T-helper 2 cell treated with Interferon-gamma antibody and Interleukin-4, amounts not matched to agents 100 ng/mL and 5 ng/mL, for 36 hours (primary cell): ENCODE results near the gene EFEMP2. TPM values are rescaled to one million over a fixed set of nuclear protein-coding genes. Genes with fewer than 3 reads are reported as not detected.

Experiments
- intact Hi-C: fragments of 100-400 bp; cut with micrococcal nuclease; formaldehyde crosslinking; loops from one replicate; pipeline ENCODE4 v1.15.1; 2023
- total RNA-seq: library from RNA; stranded (reverse); gene quantifications from 2 replicates; pipeline ENCODE4 v1.2.3, GENCODE V29; 2022

The EFEMP2 gene
- total RNA-seq, 1 donor from 2014 or later: 5.4 TPM

DNA sequence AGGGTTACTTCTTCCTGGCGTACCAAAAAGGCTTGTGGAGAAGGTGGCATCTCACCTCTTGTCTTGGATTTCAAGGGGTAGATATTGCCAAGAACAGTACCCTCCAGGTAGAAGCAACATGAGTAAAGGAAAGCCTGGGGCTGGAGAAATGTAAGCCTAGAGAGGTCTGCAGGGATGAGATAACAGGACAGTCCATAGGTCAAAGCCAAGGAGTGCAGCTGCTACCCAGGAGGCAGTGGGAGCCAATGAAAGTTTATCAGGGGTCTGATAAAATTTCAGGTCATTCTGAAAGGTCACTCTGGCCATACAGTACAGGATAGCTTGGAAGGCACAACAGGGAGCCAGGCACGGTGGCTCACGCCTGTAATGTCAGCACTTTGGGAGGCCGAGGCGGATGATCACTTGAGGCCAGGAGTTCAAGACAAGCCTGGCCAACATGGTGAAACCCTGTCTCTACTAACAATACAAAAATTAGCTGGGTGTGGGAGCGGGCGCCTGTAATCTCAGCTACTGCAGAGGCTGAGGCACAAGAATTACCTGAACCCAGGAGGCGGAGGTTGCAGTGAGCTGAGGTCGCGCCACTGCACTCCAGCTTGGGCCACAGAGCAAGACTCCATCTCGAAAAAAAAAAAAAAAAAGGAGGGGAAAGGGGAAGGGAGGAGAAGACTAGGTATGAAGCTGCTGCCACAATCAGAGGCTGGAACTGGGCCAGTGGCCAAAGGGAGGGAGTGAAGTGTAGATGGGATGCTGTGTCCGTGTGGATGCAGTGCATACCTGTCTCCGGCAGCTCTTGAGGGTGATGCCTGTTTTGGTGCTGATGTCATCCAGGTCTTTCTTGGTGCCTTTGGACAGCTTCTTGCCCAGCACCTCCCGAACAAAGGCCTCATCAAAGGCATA lies 14.5 kb upstream of the EFEMP2 start:
- intact Hi-C loops: loop anchor here (5.0 kb wide), 1 partner anchor 175 kb away; the partner anchor contains the start of gene KAT5

DNA sequence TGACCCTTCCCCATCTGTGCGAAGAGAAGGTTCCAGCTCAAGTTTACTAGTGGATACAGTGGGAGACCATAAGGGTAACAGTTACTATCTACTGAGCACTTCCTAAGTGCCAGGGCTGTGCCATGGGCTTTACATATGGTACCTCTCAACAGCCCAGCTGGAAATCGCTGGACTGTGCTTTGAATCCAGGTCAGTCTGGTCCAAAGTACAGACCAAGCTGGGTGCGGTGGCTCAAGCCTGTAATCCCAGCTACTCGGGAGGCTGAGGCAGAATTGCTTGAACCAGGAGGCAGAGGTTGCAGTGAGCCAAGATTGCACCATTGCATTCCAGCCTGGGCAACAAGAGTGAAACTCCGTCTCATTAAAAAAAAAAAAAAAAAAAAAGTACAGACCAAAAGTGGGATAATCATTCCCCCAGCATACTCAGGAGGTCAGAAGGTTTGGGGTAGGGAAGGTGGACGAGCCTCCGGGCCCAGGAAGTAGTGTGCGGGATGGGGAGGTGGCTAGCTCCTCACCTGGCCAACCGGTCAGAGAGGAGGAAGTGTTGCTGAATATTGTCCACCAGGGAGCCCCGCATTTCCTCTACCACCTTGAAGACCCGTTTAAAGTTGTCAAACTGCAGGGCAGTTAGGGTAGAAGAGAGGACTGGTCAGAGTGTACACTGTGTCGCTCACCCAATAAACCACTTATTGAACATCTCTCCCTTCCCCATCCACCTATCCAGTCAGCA lies 13.4 kb upstream of the EFEMP2 start:
- intact Hi-C loops: loop anchor here (5.0 kb wide), 1 partner anchor 174 kb away; the partner anchor contains the start of gene KAT5

DNA sequence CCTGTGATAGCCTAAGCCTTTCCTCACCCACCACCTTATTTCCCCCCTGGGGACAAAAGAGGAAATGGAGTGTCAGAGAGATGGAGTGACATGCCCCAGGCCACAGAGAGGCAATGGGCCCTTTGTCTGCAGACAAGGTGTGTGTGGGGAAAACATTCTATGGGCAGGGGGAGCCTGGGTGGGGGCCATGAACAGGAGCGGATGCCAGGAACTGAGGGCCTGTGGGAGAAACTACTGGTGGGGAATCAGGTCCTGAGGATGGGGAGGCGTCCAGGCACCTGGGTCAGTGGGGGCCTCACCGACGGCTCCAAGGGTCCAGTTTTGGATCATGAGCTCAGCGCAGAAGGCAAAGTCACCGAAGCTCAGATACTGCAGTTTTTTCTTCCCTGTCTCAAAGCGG lies 12.6 kb upstream of the EFEMP2 start:
- intact Hi-C loops: loop anchor here (5.0 kb wide), 1 partner anchor 173 kb away; the partner anchor contains the start of gene KAT5

DNA sequence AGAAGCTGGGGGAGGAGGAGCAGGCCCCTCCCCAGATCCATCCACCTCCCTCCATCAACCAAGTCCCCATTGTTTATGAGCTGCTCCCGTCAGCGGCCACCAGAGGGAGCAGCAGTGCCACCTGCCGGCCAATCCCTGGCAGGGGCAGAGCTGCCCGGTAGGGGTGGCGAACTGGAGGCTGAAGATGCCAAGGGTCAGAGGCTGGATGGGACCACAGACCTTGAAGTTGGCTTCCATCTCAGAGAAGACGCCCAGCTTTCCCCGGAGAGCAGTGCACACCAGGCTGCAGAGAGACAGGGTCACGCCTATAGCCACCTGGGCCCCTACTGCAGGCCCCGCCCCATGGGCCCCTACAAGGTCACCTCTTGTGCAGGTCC lies 12.1 kb upstream of the EFEMP2 start:
- intact Hi-C loops: loop anchor here (1.0 to 5.0 kb wide), 4 partner anchors 11 to 172 kb away; partner anchors contain the start of gene KAT5

DNA sequence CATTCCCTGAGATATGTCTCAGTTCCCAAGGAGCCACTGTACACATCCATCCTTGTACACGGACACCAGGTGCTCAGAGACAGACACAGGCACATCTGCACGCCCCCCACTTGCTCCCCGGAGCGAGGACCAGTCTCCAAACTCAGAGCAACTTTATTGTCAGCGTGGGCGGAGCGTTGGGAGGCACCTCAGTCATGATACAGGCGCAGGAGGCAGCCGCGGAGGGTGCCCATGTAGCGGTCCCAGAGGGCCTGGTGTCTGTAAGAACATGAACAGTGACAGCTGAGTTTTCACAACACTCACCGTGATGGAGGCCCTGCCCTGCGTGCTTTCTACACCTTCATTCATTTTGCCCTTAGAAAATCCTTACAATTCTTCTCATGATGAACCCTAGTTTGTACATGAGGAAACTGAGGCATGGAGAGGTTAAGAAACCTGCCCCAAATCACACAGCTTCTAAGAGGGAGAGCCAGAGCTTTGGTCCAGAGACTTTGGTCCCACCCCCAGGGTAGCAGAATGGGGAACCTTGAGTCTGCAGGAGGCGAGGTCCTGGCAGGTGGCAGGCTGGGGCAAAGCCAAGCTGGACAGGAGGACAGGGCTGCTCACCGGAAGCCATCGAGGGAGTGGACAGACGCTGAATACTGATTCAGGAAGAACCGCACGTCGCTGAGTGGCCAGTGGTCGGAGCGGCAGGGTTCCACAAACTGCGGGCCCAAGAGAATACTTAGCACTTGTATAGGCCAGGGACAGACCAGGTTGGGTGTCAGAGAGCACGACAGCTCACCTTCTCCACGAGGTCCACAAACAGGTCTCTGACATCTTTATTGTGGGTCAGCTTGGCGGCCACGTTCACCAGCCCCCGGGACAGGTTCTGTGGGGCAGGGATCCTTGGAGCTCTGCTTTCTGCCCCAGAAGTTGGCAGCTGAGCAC lies 11.5 kb upstream of the EFEMP2 start:
- intact Hi-C loops: loop anchor here (1.0 kb wide), 3 partner anchors 11 to 105 kb away; no protein-coding TSS in a partner anchor

DNA sequence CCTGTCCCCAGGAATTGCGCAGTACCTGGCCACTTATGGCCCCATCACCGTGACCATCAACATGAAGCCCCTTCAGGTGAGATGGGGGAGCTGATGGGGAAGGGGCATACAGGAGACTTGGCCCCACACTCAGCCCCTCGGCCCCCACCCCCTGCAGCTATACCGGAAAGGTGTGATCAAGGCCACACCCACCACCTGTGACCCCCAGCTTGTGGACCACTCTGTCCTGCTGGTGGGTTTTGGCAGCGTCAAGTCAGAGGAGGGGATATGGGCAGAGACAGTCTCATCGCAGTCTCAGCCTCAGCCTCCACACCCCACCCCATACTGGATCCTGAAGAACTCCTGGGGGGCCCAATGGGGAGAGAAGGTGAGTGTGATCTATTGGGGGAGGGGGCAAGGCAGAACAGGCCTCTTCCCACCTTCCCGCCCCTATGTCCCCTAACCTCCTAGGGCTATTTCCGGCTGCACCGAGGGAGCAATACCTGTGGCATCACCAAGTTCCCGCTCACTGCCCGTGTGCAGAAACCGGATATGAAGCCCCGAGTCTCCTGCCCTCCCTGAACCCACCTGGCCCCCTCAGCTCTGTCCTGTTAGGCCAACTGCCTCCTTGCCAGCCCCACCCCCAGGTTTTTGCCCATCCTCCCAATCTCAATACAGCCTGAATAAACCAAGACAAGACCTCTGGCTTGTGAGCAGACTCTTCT lies 10.6 kb upstream of the EFEMP2 start:
- intact Hi-C loops: no loop called here

DNA sequence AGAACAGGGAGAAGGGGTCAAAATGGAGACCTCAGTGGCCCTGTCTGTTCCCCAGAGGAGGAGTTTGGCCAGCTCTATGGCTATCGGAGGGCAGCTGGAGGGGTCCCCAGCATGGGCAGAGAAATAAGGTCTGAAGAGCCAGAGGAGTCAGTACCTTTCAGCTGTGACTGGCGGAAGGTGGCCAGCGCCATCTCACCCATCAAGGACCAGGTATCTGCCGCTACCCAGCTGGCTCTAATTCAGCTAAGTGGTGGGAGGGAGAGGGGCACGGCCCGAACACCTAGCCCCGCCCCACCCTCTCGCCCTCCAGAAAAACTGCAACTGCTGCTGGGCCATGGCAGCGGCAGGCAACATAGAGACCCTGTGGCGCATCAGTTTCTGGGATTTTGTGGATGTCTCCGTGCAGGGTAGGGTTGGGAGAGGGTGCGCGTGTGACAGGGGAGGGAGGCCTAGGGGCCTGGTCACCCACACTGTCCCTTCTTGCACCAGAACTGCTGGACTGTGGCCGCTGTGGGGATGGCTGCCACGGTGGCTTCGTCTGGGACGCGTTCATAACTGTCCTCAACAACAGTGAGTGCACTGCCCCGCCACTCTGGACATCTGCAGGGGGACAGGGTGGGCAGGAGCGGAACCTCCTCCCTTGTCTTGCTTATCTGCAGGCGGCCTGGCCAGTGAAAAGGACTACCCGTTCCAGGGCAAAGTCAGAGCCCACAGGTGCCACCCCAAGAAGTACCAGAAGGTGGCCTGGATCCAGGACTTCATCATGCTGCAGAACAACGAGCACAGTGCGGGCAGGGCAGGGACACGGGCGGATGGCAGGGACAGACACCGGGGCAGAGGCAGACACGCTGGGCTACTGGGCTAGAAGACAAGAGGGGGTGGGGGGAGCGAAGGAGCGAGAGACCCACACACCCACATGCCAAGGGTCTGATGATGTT lies 9.8 kb upstream of the EFEMP2 start:
- intact Hi-C loops: no loop called here

DNA sequence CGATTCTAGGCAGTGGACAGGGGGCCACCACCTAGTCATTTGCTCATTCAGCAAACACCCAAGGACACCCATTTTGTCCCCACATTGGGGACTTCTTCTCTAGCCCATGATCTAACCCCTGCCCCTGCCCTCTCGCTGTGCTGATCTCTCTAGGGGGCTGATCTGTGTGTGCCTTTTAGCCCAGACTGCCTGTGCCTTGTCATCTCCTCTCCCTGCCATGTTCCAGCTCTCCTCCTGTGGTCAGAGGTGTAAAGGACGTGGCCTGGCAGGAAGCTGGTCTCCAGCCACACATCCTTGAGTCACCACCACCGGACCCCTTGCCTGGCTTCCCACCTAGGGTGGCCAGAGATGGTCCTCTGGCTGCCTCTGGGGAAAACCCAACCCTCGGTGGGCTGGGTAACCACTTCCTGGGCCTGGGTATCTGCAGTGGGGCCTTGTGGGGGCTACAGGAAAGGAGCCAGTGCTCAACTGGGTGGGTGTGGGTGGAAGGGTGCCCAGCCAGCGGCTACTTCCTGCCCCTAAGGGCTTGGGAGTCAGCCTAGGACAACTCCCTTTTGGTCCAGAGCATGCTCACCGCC lies 8.3 kb upstream of the EFEMP2 start:
- intact Hi-C loops: no loop called here

DNA sequence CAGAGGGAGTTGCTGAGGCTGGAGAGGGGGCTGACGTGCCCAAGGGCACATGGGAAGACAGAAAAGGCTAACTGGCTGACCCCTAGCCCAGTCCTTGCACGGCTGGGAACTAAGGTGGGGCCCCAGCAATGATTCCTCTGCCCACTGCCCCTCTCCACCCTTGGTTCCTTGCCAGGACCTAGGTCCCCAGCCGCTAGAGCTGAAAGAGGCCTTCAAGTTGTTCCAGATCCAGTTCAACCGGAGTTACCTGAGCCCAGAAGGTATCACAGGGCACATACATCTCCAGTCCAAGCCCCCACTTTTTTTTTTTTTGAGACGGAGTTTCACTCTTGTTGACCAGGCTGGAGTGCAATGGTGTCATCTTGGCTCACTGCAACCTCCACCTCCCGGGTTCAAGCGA lies 7.4 kb upstream of the EFEMP2 start:
- intact Hi-C loops: no loop called here

DNA sequence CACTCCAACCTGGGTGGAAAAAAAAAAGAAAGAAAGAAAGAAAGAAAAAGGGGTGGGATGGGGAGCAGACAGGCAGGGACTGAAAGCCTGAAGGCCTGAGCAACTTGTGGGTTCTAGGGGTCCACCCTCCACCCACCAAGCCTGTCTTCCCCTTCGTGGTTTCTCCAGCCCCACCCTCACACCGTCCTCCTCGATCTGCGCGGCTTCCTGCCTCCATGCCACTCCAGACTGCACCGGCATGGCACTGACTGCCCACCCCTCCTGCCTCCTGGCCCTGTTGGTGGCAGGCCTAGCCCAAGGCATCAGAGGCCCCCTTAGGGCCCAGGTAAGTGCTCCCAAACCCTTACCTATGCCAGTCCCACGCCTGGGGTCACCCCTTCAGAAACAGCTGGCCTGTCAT lies 7.0 kb upstream of the EFEMP2 start, which contains the start of gene CTSW:
CTSW (plus strand) TSS at position 221 of the 400 bp plus-strand sequence; CDS start at position 239, 18 bp downstream.
- intact Hi-C loops: no loop called here

DNA sequence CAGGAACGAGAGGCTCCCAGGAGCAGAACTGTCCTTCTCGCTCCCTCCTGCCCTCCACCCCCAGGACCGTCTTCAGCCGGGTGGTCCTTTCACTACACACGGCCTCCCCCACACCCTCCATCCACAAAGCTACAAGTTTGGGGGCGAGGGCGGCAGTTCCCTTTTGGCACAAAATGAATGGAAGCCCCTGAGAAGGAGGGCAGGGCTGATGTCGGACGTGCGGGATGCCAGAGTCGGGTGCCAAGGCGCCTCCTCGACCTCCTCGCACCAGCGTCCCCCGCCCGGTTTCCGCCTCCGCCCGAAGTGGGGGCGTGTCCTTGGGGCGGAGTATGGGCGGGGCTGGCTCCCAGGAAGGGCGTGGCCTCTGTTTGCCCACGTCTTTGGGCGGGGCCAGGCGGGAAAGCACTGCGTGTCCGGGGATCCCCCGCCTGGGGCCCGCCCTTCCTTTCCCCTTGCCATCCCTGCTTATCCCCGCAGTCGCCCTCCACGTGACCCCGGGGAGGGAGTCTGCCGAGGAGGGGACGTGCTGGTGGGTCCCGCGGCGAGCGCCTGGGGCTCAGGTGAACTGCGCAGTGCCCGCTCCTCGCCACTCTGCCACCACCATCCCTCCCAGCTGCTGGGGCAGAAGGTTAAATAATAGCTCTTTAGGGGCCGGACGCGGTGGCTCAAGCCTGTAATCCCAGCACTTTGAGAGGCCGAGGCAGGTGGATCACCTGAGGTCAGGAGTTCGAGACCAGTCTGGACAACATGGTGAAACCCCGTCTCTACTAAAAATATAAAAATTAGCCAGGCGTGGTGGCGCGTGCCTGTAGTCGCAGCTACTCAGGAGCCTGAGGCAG lies 937 bp upstream of the EFEMP2 start:
- intact Hi-C loops: loop anchor here (1.0 kb wide), 4 partner anchors 11 to 46 kb away; partner anchors contain the start of genes C11orf68, DRAP1, FIBP and MUS81

DNA sequence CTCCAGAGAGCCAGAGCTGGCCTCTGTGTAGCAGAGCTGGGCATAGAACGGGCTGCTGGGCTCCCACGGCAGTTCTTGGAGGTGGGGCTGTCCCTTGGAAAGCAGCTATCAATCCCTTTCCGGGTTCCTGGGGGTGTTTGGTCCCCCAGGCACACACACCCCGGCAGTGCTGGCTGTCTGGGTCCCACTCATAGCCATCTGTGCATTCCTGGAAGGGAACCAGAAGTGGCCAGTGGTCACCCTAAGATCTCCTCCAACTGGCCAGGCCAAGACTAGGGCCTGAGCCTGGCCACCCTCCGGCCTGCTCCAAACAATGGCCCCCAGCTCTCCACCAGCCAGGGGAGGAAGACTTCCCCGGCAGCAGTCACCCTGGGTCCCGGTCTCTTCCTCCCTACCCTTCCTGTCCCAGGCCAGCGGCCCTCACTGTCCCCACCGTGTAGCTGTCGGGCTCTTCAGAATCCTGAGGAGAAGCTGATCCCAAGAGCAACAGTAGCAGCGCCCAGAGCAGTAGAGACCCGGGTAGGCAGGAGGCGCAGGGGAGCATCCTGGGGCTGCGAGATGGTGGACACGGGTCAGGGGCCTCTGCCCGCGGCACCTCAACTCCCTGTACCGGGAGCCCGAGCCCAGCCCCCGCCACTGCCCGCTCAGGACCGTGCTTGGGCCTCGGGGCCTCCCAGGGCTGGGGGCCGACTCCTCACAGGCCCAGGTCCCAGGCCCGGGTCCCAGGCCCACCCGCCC lies 620 bp downstream of the EFEMP2 start:
- intact Hi-C loops: no loop called here

DNA sequence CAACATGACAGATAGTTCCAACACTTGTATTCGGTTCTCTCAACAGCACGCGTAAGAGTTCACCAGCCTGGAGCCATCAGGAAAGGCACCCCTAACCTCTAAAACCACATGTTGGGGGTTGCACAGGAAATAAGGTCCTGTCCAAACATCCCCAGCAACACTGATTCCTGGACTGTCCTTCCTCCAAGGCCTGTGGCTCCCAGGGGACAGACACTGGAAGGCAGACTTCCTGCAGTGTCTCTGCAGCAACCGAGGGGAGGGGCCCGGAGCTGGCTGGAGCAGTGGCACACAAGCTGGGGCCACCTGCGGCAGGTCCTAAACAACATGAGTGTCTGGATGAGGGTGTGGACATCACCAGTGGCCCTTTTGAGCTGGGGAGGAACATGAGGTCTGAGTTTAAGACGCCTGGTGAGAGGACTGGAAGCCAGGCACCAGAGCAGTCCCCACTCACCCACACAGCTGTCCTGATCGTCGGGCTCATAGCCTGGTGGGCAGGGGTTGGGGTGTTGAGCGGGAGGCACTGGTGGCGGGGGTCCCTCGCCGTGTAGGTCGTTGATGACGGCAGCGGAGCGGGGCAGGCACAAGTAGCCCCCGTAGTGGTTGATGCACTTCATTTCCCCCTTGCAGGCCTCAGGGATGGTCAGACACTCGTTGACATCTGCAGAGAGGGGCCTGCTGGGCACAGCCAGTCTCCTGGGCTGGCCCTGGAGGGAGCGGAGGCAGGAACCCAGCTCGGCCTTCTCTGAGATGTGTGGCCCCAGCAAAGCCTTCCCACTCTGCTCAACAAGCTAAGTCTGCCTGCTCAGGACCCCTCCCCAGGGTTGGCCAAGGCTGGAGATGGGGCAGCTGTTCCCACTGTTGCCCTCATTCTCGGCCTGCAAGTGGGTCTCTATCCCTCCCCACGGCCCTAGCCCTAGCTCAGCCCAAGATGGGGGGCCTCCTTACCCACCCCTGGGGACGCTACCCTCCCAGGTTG lies 1.6 kb downstream of the EFEMP2 start:
- intact Hi-C loops: no loop called here

DNA sequence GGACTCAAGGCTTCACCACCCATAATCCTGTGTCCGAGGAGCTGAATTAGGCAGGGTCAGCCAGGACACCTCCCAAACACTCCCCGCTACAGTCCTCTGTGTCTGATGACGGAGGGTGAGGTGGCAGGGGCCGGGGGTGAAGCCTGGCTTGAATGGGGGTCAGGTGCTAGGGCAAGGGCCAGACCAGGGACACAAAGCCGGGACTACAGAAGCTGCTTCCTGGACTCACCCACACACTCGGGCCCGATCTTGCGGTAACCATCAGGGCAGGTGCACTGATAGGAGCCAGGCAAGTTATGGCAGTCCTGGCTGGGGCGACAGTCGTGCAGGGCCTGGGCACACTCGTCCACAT lies 2.3 kb downstream of the EFEMP2 start:
- intact Hi-C loops: no loop called here

DNA sequence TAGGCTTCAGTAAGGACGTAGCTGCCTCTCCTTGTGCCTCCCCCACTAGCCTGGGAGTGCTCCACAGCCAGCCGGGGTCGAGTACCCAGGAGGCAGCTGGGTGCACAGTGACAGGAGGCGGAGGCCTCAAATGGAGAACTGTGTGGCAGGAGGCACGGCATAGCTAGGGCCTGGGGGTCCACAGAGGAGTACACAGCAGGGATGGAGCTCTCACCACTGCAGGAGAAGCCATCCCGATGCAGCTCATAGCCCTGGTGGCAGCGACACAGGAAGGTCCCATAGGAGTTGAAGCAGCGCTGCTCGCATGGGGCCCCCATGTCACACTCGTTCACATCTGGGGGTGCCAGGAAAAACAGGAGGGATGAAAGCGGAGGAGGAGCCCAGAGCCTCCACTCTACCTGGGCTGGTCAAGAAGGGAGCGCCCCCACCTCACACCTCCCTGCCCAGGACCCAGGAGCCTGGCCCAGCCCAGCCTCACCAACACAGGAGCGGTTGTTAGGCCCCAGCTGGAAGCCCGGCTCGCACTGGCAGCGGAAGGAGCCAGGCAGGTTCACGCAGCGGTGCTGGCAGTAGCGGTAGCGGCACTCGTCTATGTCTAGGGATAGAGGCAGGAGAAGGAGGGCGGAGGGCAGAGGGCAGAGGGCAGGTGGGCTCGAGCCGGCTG lies 2.8 kb downstream of the EFEMP2 start:
- intact Hi-C loops: no loop called here

DNA sequence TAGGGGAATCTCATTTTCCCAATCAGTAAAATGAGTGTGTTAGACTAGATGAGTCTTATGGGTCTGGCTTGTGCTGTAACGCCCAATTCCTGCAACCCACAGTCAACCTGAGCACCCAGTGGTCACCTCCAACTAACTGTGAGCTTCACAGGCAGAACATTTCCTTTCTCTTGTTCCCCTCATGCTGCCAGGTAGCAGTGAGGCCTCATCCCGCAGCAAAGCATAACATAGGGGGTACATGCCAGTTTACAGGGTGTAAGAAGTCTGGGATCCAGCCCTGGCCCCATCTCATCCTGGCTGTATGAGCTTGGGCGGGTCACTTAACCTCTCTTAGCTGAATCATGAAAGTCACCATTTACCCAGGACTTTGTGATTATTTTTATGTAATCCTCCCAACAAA lies 3.7 kb downstream of the EFEMP2 start:
- intact Hi-C loops: no loop called here
